ENCODE data around the gene CCNL1.

DNA sequence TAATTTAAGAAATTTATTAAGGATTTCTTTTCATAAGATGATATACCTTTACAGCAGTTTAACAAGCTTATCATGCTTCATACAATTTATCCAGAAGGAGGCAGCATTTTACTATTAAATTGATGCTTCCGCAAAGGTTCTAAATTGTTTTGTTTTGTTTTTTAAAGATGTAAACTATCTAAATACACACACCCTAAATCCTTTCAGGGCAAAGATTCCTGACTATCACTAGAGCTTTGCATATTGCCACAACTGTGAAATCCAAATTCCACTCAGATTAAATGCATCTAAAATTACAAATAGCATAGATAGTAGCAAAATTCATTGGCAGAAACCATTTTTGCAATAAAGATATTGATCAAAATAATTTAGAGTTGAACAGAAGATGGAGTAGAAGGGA lies 44.5 kb upstream of the CCNL1 start:
- TF ChIP-seq, protein P1, sequence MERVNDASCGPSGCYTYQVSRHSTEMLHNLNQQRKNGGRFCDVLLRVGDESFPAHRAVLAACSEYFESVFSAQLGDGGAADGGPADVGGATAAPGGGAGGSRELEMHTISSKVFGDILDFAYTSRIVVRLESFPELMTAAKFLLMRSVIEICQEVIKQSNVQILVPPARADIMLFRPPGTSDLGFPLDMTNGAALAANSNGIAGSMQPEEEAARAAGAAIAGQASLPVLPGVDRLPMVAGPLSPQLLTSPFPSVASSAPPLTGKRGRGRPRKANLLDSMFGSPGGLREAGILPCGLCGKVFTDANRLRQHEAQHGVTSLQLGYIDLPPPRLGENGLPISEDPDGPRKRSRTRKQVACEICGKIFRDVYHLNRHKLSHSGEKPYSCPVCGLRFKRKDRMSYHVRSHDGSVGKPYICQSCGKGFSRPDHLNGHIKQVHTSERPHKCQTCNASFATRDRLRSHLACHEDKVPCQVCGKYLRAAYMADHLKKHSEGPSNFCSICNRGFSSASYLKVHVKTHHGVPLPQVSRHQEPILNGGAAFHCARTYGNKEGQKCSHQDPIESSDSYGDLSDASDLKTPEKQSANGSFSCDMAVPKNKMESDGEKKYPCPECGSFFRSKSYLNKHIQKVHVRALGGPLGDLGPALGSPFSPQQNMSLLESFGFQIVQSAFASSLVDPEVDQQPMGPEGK (CRISPR knock-in tag; IDR thresholded peaks at IDR 0.05; ENCODE audit: borderline replicate concordance) = no peak
- TF ChIP-seq SNAI2 (CRISPR knock-in tag; IDR thresholded peaks at IDR 0.05) = no peak
